ENCODE data around the gene LRRC8C.

DNA sequence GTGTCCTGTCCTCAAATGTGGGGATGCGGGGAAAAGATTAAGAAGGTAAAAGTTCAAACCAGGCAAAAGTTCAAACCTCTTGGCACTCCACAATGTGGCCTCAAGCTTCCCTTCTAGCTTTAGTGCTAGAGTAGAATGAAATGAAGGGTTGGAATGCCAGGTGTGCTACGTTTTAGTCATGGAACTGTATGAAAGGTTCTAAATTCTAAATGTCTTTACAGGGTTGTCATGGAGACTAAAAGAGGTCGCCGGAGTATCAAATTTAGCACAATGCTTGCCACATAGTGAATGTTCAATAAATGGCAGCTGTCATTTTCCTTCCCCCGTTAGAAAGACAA lies 130.7 kb downstream of the LRRC8C start:
- TF ChIP-seq, protein P1, sequence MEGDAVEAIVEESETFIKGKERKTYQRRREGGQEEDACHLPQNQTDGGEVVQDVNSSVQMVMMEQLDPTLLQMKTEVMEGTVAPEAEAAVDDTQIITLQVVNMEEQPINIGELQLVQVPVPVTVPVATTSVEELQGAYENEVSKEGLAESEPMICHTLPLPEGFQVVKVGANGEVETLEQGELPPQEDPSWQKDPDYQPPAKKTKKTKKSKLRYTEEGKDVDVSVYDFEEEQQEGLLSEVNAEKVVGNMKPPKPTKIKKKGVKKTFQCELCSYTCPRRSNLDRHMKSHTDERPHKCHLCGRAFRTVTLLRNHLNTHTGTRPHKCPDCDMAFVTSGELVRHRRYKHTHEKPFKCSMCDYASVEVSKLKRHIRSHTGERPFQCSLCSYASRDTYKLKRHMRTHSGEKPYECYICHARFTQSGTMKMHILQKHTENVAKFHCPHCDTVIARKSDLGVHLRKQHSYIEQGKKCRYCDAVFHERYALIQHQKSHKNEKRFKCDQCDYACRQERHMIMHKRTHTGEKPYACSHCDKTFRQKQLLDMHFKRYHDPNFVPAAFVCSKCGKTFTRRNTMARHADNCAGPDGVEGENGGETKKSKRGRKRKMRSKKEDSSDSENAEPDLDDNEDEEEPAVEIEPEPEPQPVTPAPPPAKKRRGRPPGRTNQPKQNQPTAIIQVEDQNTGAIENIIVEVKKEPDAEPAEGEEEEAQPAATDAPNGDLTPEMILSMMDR (conservative IDR thresholded peaks at IDR 0.05; ENCODE audit: low read depth in 2 of 2) = no peak
- TF ChIP-seq NANOG (IDR thresholded peaks at IDR 0.05; ENCODE audit: borderline replicate concordance) (no peak), EZH2phosphoT487 (IDR thresholded peaks at IDR 0.05; ENCODE audit: unreplicated experiment) (no peak), CREB1 (CRISPR knock-in tag; IDR thresholded peaks at IDR 0.05; ENCODE audit: low read depth) (no peak), POLR2AphosphoS5 (IDR thresholded peaks at IDR 0.05; ENCODE audit: low read depth) (no peak)

All from GM23338 (cell line).